Fibroblast of the aortic adventitia (primary cell): ENCODE data around the gene CTNNA3. TPM values are rescaled to one million over a fixed set of nuclear protein-coding genes. Genes with fewer than 3 reads are reported as not detected.

Experiments used
- DNase-seq: peaks from one replicate; pipeline ENCODE4 v3.0.0-alpha.2; 2010; ENCODE audit warnings: low read depth
- H3K4me3 ChIP-seq: 2 replicates; pipeline ENCODE4 v1.5.1; 2011; ENCODE audit warnings: low read depth, mild to moderate bottlenecking, control low read depth, low read length, moderate library complexity
- total RNA-seq: library from RNA; depleted of rRNA; stranded (reverse); fragments of >200 nt; gene quantifications from 2 replicates; pipeline ENCODE4 v1.2.3, GENCODE V29; 2012; ENCODE audit warnings: low replicate concordance
- TF ChIP-seq, protein P1 (sequence below): IDR thresholded peaks from 2 replicates; pipeline ENCODE4 v1.5.1; 2011; ENCODE audit warnings: mild to moderate bottlenecking, low read length, control low read depth, inconsistent platforms; ENCODE audit not compliant: insufficient read depth

Gene CTNNA3
- total RNA-seq, 1 donor: not detected

- TF ChIP-seq, protein P1, sequence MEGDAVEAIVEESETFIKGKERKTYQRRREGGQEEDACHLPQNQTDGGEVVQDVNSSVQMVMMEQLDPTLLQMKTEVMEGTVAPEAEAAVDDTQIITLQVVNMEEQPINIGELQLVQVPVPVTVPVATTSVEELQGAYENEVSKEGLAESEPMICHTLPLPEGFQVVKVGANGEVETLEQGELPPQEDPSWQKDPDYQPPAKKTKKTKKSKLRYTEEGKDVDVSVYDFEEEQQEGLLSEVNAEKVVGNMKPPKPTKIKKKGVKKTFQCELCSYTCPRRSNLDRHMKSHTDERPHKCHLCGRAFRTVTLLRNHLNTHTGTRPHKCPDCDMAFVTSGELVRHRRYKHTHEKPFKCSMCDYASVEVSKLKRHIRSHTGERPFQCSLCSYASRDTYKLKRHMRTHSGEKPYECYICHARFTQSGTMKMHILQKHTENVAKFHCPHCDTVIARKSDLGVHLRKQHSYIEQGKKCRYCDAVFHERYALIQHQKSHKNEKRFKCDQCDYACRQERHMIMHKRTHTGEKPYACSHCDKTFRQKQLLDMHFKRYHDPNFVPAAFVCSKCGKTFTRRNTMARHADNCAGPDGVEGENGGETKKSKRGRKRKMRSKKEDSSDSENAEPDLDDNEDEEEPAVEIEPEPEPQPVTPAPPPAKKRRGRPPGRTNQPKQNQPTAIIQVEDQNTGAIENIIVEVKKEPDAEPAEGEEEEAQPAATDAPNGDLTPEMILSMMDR: no peak
- DNase-seq: no peak
- H3K4me3 ChIP-seq: no peak overlapping the region
Observed at GRCh38 chr10:66246177-66246576, 1449.8 kb downstream of the CTNNA3 start.

GRCh38 chr10:66244953-66245352 is 1451.0 kb downstream of the CTNNA3 start:
- no peak for DNase-seq
- no peak overlapping the region for H3K4me3 ChIP-seq

DNA sequence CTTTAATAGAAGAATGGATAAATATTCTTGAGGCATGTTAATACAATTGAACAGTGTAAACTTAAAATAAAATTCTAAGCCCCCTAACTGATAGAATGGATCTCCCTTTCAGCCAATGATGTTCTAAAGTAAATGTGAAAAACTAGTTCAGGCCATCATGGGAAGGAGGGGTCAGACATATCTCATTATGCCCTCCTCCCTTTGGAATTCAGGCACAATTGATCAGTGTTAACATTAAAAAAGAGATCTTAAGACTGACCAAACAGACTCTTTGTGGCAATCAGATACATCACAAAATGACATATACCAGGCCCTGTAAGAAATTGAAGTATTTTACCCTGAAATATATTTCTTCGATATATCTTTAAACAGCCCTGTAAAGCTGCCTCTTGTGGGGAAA is 1453.1 kb downstream of the CTNNA3 start:
- no peak for DNase-seq
- TF ChIP-seq, protein P1: no peak
- no peak overlapping the region for H3K4me3 ChIP-seq

More at GRCh38 chr10:66244953-66245352, 1451.0 kb downstream of the CTNNA3 start:
- TF ChIP-seq, protein P1: no peak

GRCh38 chr10:66239062-66239461 is 1456.9 kb downstream of the CTNNA3 start:
- H3K4me3 ChIP-seq: no peak overlapping the region
- TF ChIP-seq, protein P1: no peak
- no peak for DNase-seq

DNA sequence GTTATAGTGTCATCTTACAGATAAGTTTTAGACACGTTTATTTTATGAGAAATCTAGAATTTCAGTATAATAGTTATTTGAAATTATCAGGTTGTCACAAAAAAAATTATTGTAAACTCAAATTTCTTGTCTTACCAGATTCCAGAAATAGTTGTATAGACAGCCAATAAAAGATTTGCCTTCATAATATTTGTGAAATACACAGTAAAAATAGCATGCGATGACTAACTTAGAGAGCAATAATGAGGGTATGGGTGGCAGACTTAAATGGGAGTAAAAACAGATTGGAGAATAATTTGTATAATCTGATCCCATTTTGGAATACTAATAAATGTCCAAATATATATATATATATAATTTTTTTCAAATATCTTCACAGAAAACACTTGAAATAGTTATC is 1457.7 kb downstream of the CTNNA3 start:
- DNase-seq: no peak
- TF ChIP-seq, protein P1: no peak
- no peak overlapping the region for H3K4me3 ChIP-seq

DNA sequence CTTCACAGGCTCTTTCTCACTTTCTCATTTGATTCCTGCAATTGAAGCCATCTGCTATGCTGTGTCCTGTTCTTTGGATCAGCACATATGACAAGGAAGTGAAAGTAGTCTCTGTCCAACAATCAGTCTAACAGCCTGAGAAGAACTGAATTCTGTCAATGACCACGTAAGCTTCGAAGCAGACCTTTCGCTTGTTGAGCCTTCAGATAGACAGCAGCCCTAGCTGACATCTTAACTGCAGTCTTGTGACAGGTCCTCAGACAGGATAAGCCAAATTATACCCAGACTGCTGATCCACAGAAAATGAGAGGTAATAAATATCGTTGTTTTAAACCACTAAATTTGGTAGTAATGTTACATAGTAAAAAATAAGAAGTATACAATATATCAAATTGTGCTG is 1461.1 kb downstream of the CTNNA3 start:
- TF ChIP-seq, protein P1: no peak
- no peak overlapping the region for H3K4me3 ChIP-seq
- DNase-seq: no peak

- TF ChIP-seq, protein P1: no peak
- DNase-seq: no peak
Observed at GRCh38 chr10:66228887-66229286, 1467.1 kb downstream of the CTNNA3 start.

More at GRCh38 chr10:66228887-66229286, 1467.1 kb downstream of the CTNNA3 start:
- H3K4me3 ChIP-seq: no peak overlapping the region
